ENCODE results near the gene MBOAT1. TPM values are rescaled to one million over a fixed set of nuclear protein-coding genes. Genes with fewer than 3 reads are reported as not detected.

Gene MBOAT1
- total RNA-seq, 1 experiment from 2014 or later, result 9.9 TPM

DNA sequence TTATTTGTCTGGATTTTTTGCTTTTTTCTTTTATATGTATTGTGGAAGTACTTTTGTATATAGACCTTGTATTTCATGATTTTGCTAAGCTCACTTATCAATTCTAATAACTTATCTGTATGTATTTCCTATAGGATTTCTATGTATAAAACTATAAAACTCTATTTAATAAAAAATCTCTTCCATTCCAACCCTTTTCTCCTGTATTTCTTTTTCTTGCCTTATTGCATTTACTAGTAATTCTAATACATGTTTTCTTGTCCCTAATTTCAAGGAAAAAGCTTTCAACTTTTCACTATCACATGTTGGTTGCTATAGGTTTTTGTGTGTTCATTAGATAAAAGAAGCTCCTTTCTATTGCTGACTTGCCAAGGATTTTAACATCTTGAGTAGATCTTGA is 125.3 kb downstream of the MBOAT1 start:
- no peaks in the 10 kb centered on the region for H3K79me1 ChIP-seq (ENCODE audit: insufficient read depth, low read depth, low read length, poor library complexity, severe bottlenecking)
- Mint-ChIP-seq H3K4me1 (peaks cover 0 to 1% of the 10 kb centered on the region in 2 experiments; a peak in 2 of 4 replicates), H3K4me3 (no peak overlapping the region)

More for the DNA sequence above, 125.3 kb downstream of the MBOAT1 start:
- Histone ChIP-seq H2BK120ac (ENCODE audit: low read depth, low read length, poor library complexity, severe bottlenecking) (no peak overlapping the region), H3K27ac (ENCODE audit: insufficient read length, low read depth, low read length) (no peak overlapping the region), H3T11ph (ENCODE audit: low read length) (no peak overlapping the region), H3K23me2 (ENCODE audit: insufficient read length, low read depth, low read length, poor library complexity, severe bottlenecking) (no peaks in the 10 kb centered on the region), H2BK5ac (ENCODE audit: insufficient read length, low read length) (no peak overlapping the region), H3K79me2 (ENCODE audit: insufficient read depth, low read length) (no peaks in the 10 kb centered on the region), H4K91ac (ENCODE audit: insufficient read length, low read depth, low read length) (no peak overlapping the region), H3K14ac (ENCODE audit: insufficient read depth, low read length) (no peak overlapping the region), H3K4ac (ENCODE audit: low read depth, low read length) (no peak overlapping the region), H3K9ac (ENCODE audit: extremely low read depth, insufficient read length, low read length) (no peak overlapping the region), H3K9me3 (ENCODE audit: control insufficient read depth, low read depth, low read length) (no peaks in the 10 kb centered on the region), H4K20me1 (ENCODE audit: control insufficient read depth, insufficient read depth, insufficient read length) (no peaks in the 10 kb centered on the region), H2AFZ (ENCODE audit: low read length) (no peak overlapping the region), H4K8ac (replicated peaks; ENCODE audit: insufficient read length, low read depth, low read length) (no peak overlapping the region), H4K5ac (ENCODE audit: insufficient read length, low read depth, low read length) (no peak overlapping the region), H3K56ac (ENCODE audit: insufficient read length, low read depth, low read length) (no peak overlapping the region), H2BK15ac (ENCODE audit: low read depth, low read length) (no peak overlapping the region), H2BK20ac (ENCODE audit: low read depth, low read length, poor library complexity, severe bottlenecking) (no peak overlapping the region), H2AK5ac (ENCODE audit: insufficient read length, low read length) (no peak overlapping the region), H3K23ac (ENCODE audit: insufficient read length, low read depth, low read length) (no peak overlapping the region), H2BK12ac (ENCODE audit: insufficient read length, low read depth, low read length) (no peak overlapping the region), H3K27me3 (ENCODE audit: insufficient read depth, low read length) (no peaks in the 10 kb centered on the region), H3K4me2 (ENCODE audit: insufficient read depth, insufficient read length, low read length) (no peak overlapping the region), H3K4me1 (ENCODE audit: insufficient read depth, low read length) (no peaks in the 10 kb centered on the region; the same call in 1 of the 2 replicates), H3K18ac (ENCODE audit: insufficient read length, low read depth, low read length) (no peak overlapping the region)
- TF ChIP-seq, protein P1, sequence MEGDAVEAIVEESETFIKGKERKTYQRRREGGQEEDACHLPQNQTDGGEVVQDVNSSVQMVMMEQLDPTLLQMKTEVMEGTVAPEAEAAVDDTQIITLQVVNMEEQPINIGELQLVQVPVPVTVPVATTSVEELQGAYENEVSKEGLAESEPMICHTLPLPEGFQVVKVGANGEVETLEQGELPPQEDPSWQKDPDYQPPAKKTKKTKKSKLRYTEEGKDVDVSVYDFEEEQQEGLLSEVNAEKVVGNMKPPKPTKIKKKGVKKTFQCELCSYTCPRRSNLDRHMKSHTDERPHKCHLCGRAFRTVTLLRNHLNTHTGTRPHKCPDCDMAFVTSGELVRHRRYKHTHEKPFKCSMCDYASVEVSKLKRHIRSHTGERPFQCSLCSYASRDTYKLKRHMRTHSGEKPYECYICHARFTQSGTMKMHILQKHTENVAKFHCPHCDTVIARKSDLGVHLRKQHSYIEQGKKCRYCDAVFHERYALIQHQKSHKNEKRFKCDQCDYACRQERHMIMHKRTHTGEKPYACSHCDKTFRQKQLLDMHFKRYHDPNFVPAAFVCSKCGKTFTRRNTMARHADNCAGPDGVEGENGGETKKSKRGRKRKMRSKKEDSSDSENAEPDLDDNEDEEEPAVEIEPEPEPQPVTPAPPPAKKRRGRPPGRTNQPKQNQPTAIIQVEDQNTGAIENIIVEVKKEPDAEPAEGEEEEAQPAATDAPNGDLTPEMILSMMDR (conservative IDR thresholded peaks at IDR 0.05), result no peak
- H3K27ac Mint-ChIP-seq, result no peak overlapping the region
- peaks cover 0 to 3% (median 2%) of the 10 kb centered on the region in 3 experiments; a peak in 1 of 7 replicates for H3K36me3 Mint-ChIP-seq (ENCODE audit: insufficient read depth in 1 of 3, low read depth in 3 of 3)
- no peaks in the 10 kb centered on the region for H3K9me3 Mint-ChIP-seq
- DNase-seq, result no peak
- H3K27me3 Mint-ChIP-seq (ENCODE audit: low read depth), result peaks cover 5% of the 10 kb centered on the region; the same call in 1 of the 2 replicates
